HG03521 (cell line): ENCODE data around the gene ABHD17A.
"Not testable (repeated sequence)": the region's sequence is repeated elsewhere in the genome, so short reads cannot be mapped to it uniquely, and the experiment has no call there.

Source experiments
- ATAC-seq: cut with Tn5 transposase; IDR thresholded peaks from one replicate; pipeline ENCODE4 v1.9.1; 2021; ENCODE audit warnings: mild to moderate bottlenecking, moderate library complexity; ENCODE audit not compliant: unreplicated experiment

The ABHD17A gene

GRCh38 chr19:1911098-1911497 lies 25.8 kb upstream of the ABHD17A start:
- no peak for ATAC-seq

GRCh38 chr19:1910177-1910576 lies 24.9 kb upstream of the ABHD17A start:
- no peak for ATAC-seq

- ATAC-seq = no peak
Measured at GRCh38 chr19:1909761-1910080, 24.4 kb upstream of the ABHD17A start.

- ATAC-seq = no peak
Measured at GRCh38 chr19:1908364-1908678, 23.0 kb upstream of the ABHD17A start.

GRCh38 chr19:1907563-1908363 lies 22.5 kb upstream of the ABHD17A start:
- no peak for ATAC-seq

- no peak for ATAC-seq
Measured at GRCh38 chr19:1906985-1907562, 21.8 kb upstream of the ABHD17A start.

- ATAC-seq = no peak
Measured at GRCh38 chr19:1905863-1906375, 20.6 kb upstream of the ABHD17A start.

GRCh38 chr19:1905110-1905862 lies 20.0 kb upstream of the ABHD17A start, which contains the start of the genes ADAT3 and SCAMP4:
TSS of gene ADAT3 (plus strand) at chr19:1905399. CDS start at chr19:1912048, 6,649 bp downstream.
TSS of gene SCAMP4 (plus strand) at chr19:1905399. CDS start at chr19:1915020, 9,621 bp downstream.
- peak; percentile 84 for ATAC-seq

- no peak for ATAC-seq
Measured at GRCh38 chr19:1904860-1905109, 19.5 kb upstream of the ABHD17A start.

- no peak for ATAC-seq
Measured at GRCh38 chr19:1902923-1903322, 17.6 kb upstream of the ABHD17A start.

GRCh38 chr19:1901940-1902404 lies 16.7 kb upstream of the ABHD17A start:
- no peak for ATAC-seq

GRCh38 chr19:1896508-1896907 lies 11.2 kb upstream of the ABHD17A start:
- ATAC-seq = no peak

GRCh38 chr19:1893791-1894190 lies 8.5 kb upstream of the ABHD17A start:
- no peak for ATAC-seq

- no peak for ATAC-seq
Measured at GRCh38 chr19:1889907-1890306, 4.6 kb upstream of the ABHD17A start.

GRCh38 chr19:1888385-1888784 lies 3.1 kb upstream of the ABHD17A start:
- no peak for ATAC-seq

- not testable (repeated sequence) for ATAC-seq
Measured at GRCh38 chr19:1886360-1886759, 1.1 kb upstream of the ABHD17A start.

GRCh38 chr19:1884719-1885334 lies 469 bp downstream of the ABHD17A start:
- ATAC-seq = peak; percentile 16

GRCh38 chr19:1884291-1884718 lies 991 bp downstream of the ABHD17A start:
- ATAC-seq = no peak

GRCh38 chr19:1883784-1884183 lies 1.5 kb downstream of the ABHD17A start:
- no peak for ATAC-seq

- no peak for ATAC-seq
Measured at GRCh38 chr19:1882786-1883692, 2.3 kb downstream of the ABHD17A start.
